IPS-NIHi7 (cell line): ENCODE data around the gene FAS.

ENCODE experiments used
- DNase-seq: peaks from one replicate; pipeline ENCODE4 v3.0.0; 2012; ENCODE audit warnings: mixed read lengths; ENCODE audit errors: extremely low spot score

The FAS gene

DNA sequence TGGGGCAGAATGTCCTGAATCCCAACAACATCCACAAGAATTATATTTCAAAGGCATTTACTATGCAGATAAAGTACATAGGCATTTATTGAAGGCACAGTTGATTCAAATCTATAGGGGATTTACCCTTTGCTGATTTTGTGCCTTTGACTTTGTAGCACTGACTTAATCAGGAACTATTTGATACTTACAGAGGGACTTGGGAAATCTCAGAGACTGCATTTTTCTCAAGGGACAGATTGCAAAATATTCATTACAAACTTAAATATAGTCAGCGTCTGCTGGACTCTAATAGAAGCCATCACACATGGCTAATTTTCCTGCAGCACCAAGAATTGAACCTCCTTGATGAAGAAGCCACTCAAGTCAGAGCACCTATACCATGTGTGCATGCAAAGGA lies 44.9 kb downstream of the FAS start:
- DNase-seq, result no peak

DNA sequence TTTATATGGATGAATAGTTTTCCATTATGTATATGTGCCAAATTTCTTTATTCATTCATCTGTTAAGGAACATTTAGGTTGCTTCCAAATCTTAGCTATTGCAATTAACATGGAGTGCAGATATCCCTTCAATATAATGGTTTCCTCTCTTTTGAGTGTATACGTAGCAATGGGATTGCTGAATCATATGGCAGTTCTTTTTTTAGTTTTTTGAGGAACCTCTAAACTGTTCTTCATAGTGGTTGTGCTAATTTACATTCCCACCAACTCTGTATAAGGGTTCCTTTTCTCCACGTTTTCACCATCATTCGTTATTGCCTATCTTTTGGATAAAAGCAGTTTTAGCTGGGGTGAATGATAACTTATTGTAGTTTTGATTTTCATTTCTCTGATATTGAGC lies 46.5 kb downstream of the FAS start:
- no peak for DNase-seq

- DNase-seq, result no peak
Measured at GRCh38 chr10:89042562-89042961, 52.0 kb downstream of the FAS start.

DNA sequence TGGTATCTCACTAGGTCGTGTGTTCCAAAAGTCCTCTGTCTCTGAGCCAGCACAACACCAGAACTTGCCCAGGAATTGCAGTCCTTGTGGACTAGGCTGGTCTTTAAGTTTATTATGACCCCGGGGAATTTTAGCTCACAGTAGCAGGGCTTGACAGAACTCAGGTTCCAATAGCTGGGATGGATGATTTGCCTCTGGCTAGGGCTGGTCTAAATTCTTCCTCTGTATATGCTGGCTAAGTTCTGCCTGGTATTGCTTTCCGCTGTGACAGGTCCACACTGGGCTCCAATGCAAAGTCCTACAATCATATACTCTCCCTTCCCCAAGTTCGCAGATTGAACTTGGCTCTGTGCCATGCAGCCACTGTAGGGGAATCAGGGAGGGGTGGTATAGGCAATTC lies 52.5 kb downstream of the FAS start:
- DNase-seq, result no peak

GRCh38 chr10:89047397-89047796 lies 56.8 kb downstream of the FAS start:
- DNase-seq, result no peak

DNA sequence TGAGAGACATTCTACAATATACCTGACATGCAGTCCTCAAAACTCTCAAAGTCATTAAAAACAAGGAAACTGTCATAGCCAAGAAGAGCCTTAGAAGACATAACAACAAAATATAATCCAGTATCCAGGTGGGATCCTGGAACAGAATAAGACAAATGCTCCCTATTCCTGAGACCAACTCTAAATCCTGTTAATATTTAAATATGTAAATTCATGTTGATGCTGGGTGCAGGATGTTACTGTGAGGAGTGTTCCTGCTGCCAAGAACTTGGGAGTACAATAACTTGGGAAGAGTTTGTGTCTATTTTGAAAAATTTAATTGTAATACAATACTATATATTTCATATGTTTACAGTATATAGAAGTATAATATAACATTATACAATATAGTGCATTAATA lies 61.0 kb downstream of the FAS start:
- DNase-seq, result no peak

- DNase-seq, result no peak
Measured at GRCh38 chr10:89053555-89053954, 63.0 kb downstream of the FAS start.

GRCh38 chr10:89055159-89055558 lies 64.6 kb downstream of the FAS start:
- DNase-seq, result no peak

GRCh38 chr10:89062861-89063260 lies 72.3 kb downstream of the FAS start:
- no peak for DNase-seq

GRCh38 chr10:89063465-89063864 lies 72.9 kb downstream of the FAS start:
- DNase-seq, result no peak

- DNase-seq, result no peak
Measured at GRCh38 chr10:89064748-89065147, 74.2 kb downstream of the FAS start.
